Hepatocyte (in vitro differentiated cells): ENCODE results near the gene SORCS3. TPM values are rescaled to one million over a fixed set of nuclear protein-coding genes. Genes with fewer than 3 reads are reported as not detected.

Source experiments
- DNase-seq: peaks from one replicate; pipeline ENCODE4 v3.0.0-alpha.2; 2016; ENCODE audit warnings: low spot score
- H2AFZ ChIP-seq: fragments of 200-600 bp; sonication (generic); 2 replicates; pipeline ENCODE4 v1.6.0; 2016; ENCODE audit warnings: antibody characterized with exemption, mild to moderate bottlenecking
- H3K27ac ChIP-seq: fragments of 200-600 bp; sonication (generic); 2 replicates; pipeline ENCODE4 v1.5.1; 2016; ENCODE audit warnings: mild to moderate bottlenecking
- H3K27me3 ChIP-seq: fragments of 200-600 bp; sonication (generic); 2 replicates; pipeline ENCODE4 v1.6.1; 2016
- H3K36me3 ChIP-seq: fragments of 200-600 bp; sonication (generic); replicated peaks from 2 replicates; pipeline ENCODE4 v1.5.1; 2016; ENCODE audit warnings: low read depth; ENCODE audit not compliant: insufficient read depth
- H3K4me1 ChIP-seq: fragments of 200-600 bp; sonication (generic); 2 replicates; pipeline ENCODE4 v1.5.1; 2016; ENCODE audit warnings: mild to moderate bottlenecking, moderate library complexity; ENCODE audit not compliant: insufficient read depth
- H3K4me2 ChIP-seq: fragments of 200-600 bp; sonication (generic); 2 replicates; pipeline ENCODE4 v1.6.0; 2016
- H3K4me3 ChIP-seq: fragments of 200-600 bp; sonication (generic); 2 replicates; pipeline ENCODE4 v1.5.1; 2016; ENCODE audit warnings: mild to moderate bottlenecking
- H3K79me2 ChIP-seq: fragments of 200-600 bp; sonication (generic); 2 replicates; pipeline ENCODE4 v1.6.0; 2017; ENCODE audit warnings: mild to moderate bottlenecking
- H3K9me2 ChIP-seq: fragments of 200-600 bp; sonication (generic); replicated peaks from 2 replicates; pipeline ENCODE4 v1.6.0; 2017; ENCODE audit warnings: mild to moderate bottlenecking; ENCODE audit not compliant: insufficient read depth
- H3K9me3 ChIP-seq: fragments of 200-600 bp; sonication (generic); 2 replicates; pipeline ENCODE4 v1.5.1; 2016; ENCODE audit warnings: low read depth, mild to moderate bottlenecking
- H4K20me1 ChIP-seq: fragments of 200-600 bp; sonication (generic); 2 replicates; pipeline ENCODE4 v1.6.0; 2016; ENCODE audit warnings: mild to moderate bottlenecking; ENCODE audit not compliant: insufficient read depth, poor library complexity, severe bottlenecking
- CTCF ChIP-seq: fragments of 200-600 bp; sonication (generic); IDR thresholded peaks from 2 replicates; pipeline ENCODE4 v1.5.1; 2016; ENCODE audit warnings: antibody characterized with exemption, mild to moderate bottlenecking; ENCODE audit not compliant: poor library complexity
- EZH2 ChIP-seq: fragments of 200-600 bp; sonication (generic); IDR thresholded peaks from 2 replicates; pipeline ENCODE4 v1.6.1; 2016; ENCODE audit warnings: antibody characterized with exemption, mild to moderate bottlenecking, borderline replicate concordance
- EZH2phosphoT487 ChIP-seq: fragments of 200-600 bp; sonication (generic); IDR thresholded peaks from one replicate; pipeline ENCODE4 v1.6.1; 2018; ENCODE audit warnings: antibody characterized with exemption, mild to moderate bottlenecking, low read depth, moderate library complexity; ENCODE audit not compliant: unreplicated experiment, severe bottlenecking
- WGBS: methylation state at CpG from one replicate; pipeline ENCODE4 v1.1.6; 2016; ENCODE audit warnings: low lambda C conversion rate; ENCODE audit errors: missing lambda C conversion rate; 5-methylcytosine and 5-hydroxymethylcytosine counted together
- polyA plus RNA-seq: library from polyadenylated mRNA; unstranded; fragments of >200 nt; fragmentation: Nextera tagmentation; extraction: Ambion mirVana; gene quantifications from 2 replicates; pipeline ENCODE4 v1.2.1, GENCODE V29; 2016
- total RNA-seq: library from RNA; depleted of rRNA; stranded (reverse); fragments of >200 nt; gene quantifications from 2 replicates; pipeline ENCODE4 v1.2.3, GENCODE V29; 2014

The SORCS3 gene
- total and polyA plus RNA-seq, 2 experiments from 2014 or later, result 0.59 to 0.80 TPM

GRCh38 chr10:104924101-104924795, 283.2 kb downstream of the SORCS3 start:
- Histone ChIP-seq H3K4me1 (no peaks in the 10 kb centered on the region), H3K4me3 (no peak overlapping the region), H3K9me3 (no peaks in the 10 kb centered on the region), H3K27ac (no peak overlapping the region), H4K20me1 (no peaks in the 10 kb centered on the region), H3K36me3 (no peaks in the 10 kb centered on the region), H3K27me3 (peaks cover 4% of the 10 kb centered on the region), H3K9me2 (no peaks in the 10 kb centered on the region), H3K4me2 (no peak overlapping the region), H3K79me2 (no peaks in the 10 kb centered on the region), H2AFZ (no peak overlapping the region)
- WGBS, result 81% methylated on average over 6 of the region's 6 CpGs
- TF ChIP-seq EZH2, result no peak
- TF ChIP-seq CTCF, result no peak
- TF ChIP-seq EZH2phosphoT487, result no peak
- DNase-seq, result no peak

- Histone ChIP-seq H3K36me3 (no peaks in the 10 kb centered on the region), H3K4me2 (no peak overlapping the region), H3K4me3 (no peak overlapping the region), H3K27ac (no peak overlapping the region), H3K79me2 (no peaks in the 10 kb centered on the region), H3K27me3 (peaks cover 4% of the 10 kb centered on the region), H4K20me1 (no peaks in the 10 kb centered on the region), H3K9me2 (no peaks in the 10 kb centered on the region), H2AFZ (no peak overlapping the region), H3K9me3 (no peaks in the 10 kb centered on the region), H3K4me1 (no peaks in the 10 kb centered on the region)
- WGBS, result 37% methylated on average over 3 of the region's 3 CpGs
- DNase-seq, result peak; percentile 76
- peak; percentile 66 for TF ChIP-seq CTCF
- no peak for TF ChIP-seq EZH2
- no peak for TF ChIP-seq EZH2phosphoT487
Observed at GRCh38 chr10:104925232-104925851, 284.3 kb downstream of the SORCS3 start.

- no peak overlapping the region for H3K27ac ChIP-seq
- TF ChIP-seq EZH2phosphoT487 (no peak), CTCF (no peak), EZH2 (no peak)
- no peaks in the 10 kb centered on the region for H3K4me1 ChIP-seq
- no peaks in the 10 kb centered on the region for H3K9me2 ChIP-seq
- no peaks in the 10 kb centered on the region for H3K79me2 ChIP-seq
- DNase-seq, result no peak
- peaks cover 4% of the 10 kb centered on the region for H3K27me3 ChIP-seq
- no peaks in the 10 kb centered on the region for H4K20me1 ChIP-seq
- WGBS, result 98% methylated on average over 2 of the region's 2 CpGs
- H2AFZ ChIP-seq, result no peak overlapping the region
- H3K9me3 ChIP-seq, result no peaks in the 10 kb centered on the region
- H3K4me2 ChIP-seq, result no peak overlapping the region
- H3K4me3 ChIP-seq, result no peak overlapping the region
- H3K36me3 ChIP-seq, result no peaks in the 10 kb centered on the region
Observed at GRCh38 chr10:104928734-104929133, 287.6 kb downstream of the SORCS3 start.
